Activated CD4-positive, alpha-beta T cell treated with anti-CD3 and anti-CD28 coated beads for 36 hours (primary cell): ENCODE results near the gene TNS1. TPM values are rescaled to one million over a fixed set of nuclear protein-coding genes. Genes with fewer than 3 reads are reported as not detected.

Source experiments
- ATAC-seq: fragments of 200-7000 bp; cut with Tn5 transposase; one replicate; pipeline ENCODE4 v1.10.0; 2021; ENCODE audit warnings: mild to moderate bottlenecking, moderate library complexity
- CTCF ChIA-PET: fragments of 350-600 bp; sonication (Branson Sonifier 250); formaldehyde crosslinking; loops from one replicate; lab custom pipeline; 2021; ENCODE audit warnings: antibody characterized with exemption; lab: Charles Lee
- POLR2A ChIA-PET: fragments of 350-600 bp; sonication (Branson Sonifier 250); formaldehyde crosslinking; loops from one replicate; lab custom pipeline; 2021; ENCODE audit warnings: antibody characterized with exemption, inconsistent platforms; lab: Charles Lee
- DNase-seq: peaks from one replicate; pipeline ENCODE4 v3.0.0-alpha.2; 2020
- H3K27ac Mint-ChIP-seq: one replicate; pipeline ENCODE4 v1.8.0; 2021; ENCODE audit warnings: mixed read lengths
- H3K27me3 Mint-ChIP-seq: one replicate; pipeline ENCODE4 v1.8.0; 2021; ENCODE audit warnings: mixed read lengths
- H3K36me3 Mint-ChIP-seq: one replicate; pipeline ENCODE4 v1.8.0; 2021; ENCODE audit warnings: low read depth, mixed read lengths
- H3K4me1 Mint-ChIP-seq: one replicate; pipeline ENCODE4 v1.8.0; 2021; ENCODE audit warnings: mixed read lengths
- H3K4me3 Mint-ChIP-seq: one replicate; pipeline ENCODE4 v1.8.0; 2021; ENCODE audit warnings: mild to moderate bottlenecking, moderate library complexity, mixed read lengths
- H3K9me3 Mint-ChIP-seq: one replicate; pipeline ENCODE4 v1.8.0; 2021; ENCODE audit warnings: low read depth, mixed read lengths
- intact Hi-C, 2 experiments: fragments of 100-400 bp; cut with DNase I in 1 of 2; cut with micrococcal nuclease in 1 of 2; formaldehyde crosslinking; loops; one replicate each; pipeline versions ENCODE4 v1.14.2 to v1.15.1; 2022 to 2024; cut with DNase I, micrococcal nuclease
- total RNA-seq, 2 experiments: library from RNA; stranded (reverse); gene quantifications; one replicate each; pipeline ENCODE4 v1.2.3, GENCODE V29; 2021

The TNS1 gene
- total RNA-seq, 2 experiments from 2014 or later: 0.64 to 0.88 TPM

- no peak overlapping the region for H3K27ac Mint-ChIP-seq
- H3K9me3 Mint-ChIP-seq: no peaks in the 10 kb centered on the region
- DNase-seq (no peak), ATAC-seq (no peak)
- intact Hi-C loops: no loop called here
- no peaks in the 10 kb centered on the region for H3K36me3 Mint-ChIP-seq
- H3K4me1 Mint-ChIP-seq: no peaks in the 10 kb centered on the region
- no peak overlapping the region for H3K4me3 Mint-ChIP-seq
- ChIA-PET POLR2A (no interaction called here), CTCF (interaction anchor here (0.5 kb wide), 1 partner anchor 30 kb away, joined by 3 read pairs; no protein-coding TSS in a partner anchor)
- no peaks in the 10 kb centered on the region for H3K27me3 Mint-ChIP-seq
Measured at GRCh38 chr2:217918308-217919024, 84.3 kb downstream of the TNS1 start.

GRCh38 chr2:217916504-217917254 is 86.1 kb downstream of the TNS1 start:
- Mint-ChIP-seq H3K36me3 (no peaks in the 10 kb centered on the region), H3K4me1 (no peaks in the 10 kb centered on the region), H3K27ac (no peak overlapping the region), H3K9me3 (no peaks in the 10 kb centered on the region), H3K27me3 (no peaks in the 10 kb centered on the region), H3K4me3 (no peak overlapping the region)
- intact Hi-C loops: no loop called here
- no peak for ATAC-seq
- ChIA-PET POLR2A (no interaction called here), CTCF (interaction anchor here (0.6 to 1.2 kb wide), 3 partner anchors 113 to 642 kb away, joined by 3 to 4 read pairs (median 4); no protein-coding TSS in a partner anchor)
- DNase-seq: no peak

GRCh38 chr2:217915706-217916105 is 87.1 kb downstream of the TNS1 start:
- CTCF ChIA-PET: interaction anchor here (1.2 kb wide), 1 partner anchor 130 kb away, joined by 4 read pairs; no protein-coding TSS in a partner anchor
- Mint-ChIP-seq H3K4me3 (no peak overlapping the region), H3K4me1 (no peaks in the 10 kb centered on the region), H3K27me3 (no peaks in the 10 kb centered on the region), H3K9me3 (no peaks in the 10 kb centered on the region), H3K27ac (no peak overlapping the region), H3K36me3 (no peaks in the 10 kb centered on the region)
- intact Hi-C loops: no loop called here
- POLR2A ChIA-PET: no interaction called here
- DNase-seq (no peak), ATAC-seq (no peak)

GRCh38 chr2:217914878-217915277 is 87.9 kb downstream of the TNS1 start:
- no peaks in the 10 kb centered on the region for H3K27me3 Mint-ChIP-seq
- no peaks in the 10 kb centered on the region for H3K36me3 Mint-ChIP-seq
- CTCF ChIA-PET: interaction anchor here (0.8 kb wide), 1 partner anchor 81 kb away, joined by 3 read pairs; no protein-coding TSS in a partner anchor
- no peaks in the 10 kb centered on the region for H3K4me1 Mint-ChIP-seq
- no peak overlapping the region for H3K27ac Mint-ChIP-seq
- intact Hi-C loops: no loop called here
- ATAC-seq (no peak), DNase-seq (no peak)
- no peak overlapping the region for H3K4me3 Mint-ChIP-seq
- H3K9me3 Mint-ChIP-seq: no peaks in the 10 kb centered on the region
- POLR2A ChIA-PET: no interaction called here

GRCh38 chr2:217914078-217914477 is 88.7 kb downstream of the TNS1 start:
- Mint-ChIP-seq H3K9me3 (no peaks in the 10 kb centered on the region), H3K4me3 (no peak overlapping the region), H3K36me3 (no peaks in the 10 kb centered on the region), H3K27ac (no peak overlapping the region), H3K27me3 (no peaks in the 10 kb centered on the region), H3K4me1 (no peaks in the 10 kb centered on the region)
- DNase-seq: no peak
- POLR2A ChIA-PET: no interaction called here
- CTCF ChIA-PET: interaction anchor here (0.8 kb wide), 1 partner anchor 82 kb away, joined by 3 read pairs; no protein-coding TSS in a partner anchor
- no peak for ATAC-seq
- intact Hi-C loops: no loop called here

DNA sequence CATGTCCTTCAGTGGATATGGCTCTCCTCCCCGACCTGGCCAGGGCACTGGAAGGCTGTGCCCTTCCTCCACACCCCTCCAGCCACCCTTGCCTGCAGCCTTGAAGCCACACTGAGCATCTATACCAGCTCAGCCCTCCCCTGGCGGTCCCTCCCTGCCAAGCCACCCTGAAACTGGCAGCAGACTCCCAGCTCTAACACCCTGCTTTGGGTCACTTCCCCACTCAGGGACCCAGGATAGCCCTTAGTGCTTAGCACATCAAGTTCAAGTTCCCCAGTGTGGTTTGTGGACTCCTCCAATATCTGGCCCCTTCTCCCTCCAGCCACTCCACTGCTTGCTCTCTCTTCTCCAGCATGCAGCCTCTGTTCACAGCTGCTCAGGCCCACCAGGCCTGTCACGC is 89.4 kb downstream of the TNS1 start:
- POLR2A ChIA-PET: no interaction called here
- no peak for DNase-seq
- Mint-ChIP-seq H3K36me3 (no peaks in the 10 kb centered on the region), H3K27me3 (no peaks in the 10 kb centered on the region), H3K4me1 (no peaks in the 10 kb centered on the region), H3K4me3 (no peak overlapping the region), H3K9me3 (no peaks in the 10 kb centered on the region), H3K27ac (no peak overlapping the region)
- intact Hi-C loops: no loop called here
- CTCF ChIA-PET: no interaction called here
- ATAC-seq: no peak

DNA sequence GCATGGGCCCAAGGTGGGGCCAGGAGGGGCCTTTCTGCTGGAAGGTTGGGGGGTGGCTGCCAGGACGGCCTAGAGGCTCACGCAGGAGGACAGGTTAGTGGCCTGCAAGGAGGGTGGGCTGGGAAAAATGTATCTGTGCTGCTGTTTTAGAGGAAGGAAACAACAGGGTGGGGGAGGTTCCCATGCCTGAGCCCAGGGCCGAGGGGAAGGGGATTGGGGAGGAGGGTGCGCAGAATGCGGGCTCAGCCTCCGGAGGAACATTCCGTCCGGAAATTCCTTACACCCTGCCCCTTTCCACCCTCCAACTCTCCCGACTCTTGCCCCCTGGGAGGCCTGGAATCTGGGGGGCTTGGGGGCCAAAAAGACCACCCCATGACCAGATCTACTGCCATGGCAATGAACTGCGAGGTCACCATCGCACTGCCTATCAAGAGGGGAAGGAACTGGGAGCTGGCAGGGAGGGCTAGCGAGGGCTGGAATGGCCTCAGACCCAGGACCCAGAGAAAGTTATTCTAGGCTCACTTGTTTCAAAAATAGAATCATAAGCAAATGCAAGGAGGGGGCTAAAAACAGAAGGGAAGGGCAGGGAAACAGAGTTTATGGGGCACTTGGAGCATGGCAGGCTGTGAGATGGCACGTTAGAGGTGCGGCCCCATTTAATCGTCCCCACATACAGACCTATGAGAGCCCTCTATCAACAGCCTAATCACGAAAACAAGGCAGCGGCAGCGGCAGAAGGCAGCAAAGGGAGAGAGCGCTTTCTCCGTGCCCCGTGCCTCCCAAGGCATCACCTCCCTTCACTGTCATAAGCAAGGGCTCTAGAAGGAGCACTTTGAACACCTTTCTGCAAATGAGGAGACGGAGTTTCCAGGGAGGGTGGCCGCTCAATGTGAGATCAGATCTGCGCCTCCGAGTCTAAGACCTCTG is 90.4 kb downstream of the TNS1 start:
- Mint-ChIP-seq H3K27ac (no peak overlapping the region), H3K4me3 (no peak overlapping the region), H3K27me3 (peaks cover 3% of the 10 kb centered on the region), H3K9me3 (no peaks in the 10 kb centered on the region), H3K36me3 (no peaks in the 10 kb centered on the region), H3K4me1 (no peaks in the 10 kb centered on the region)
- intact Hi-C loops: no loop called here
- CTCF ChIA-PET: no interaction called here
- no peak for ATAC-seq
- DNase-seq: no peak
- POLR2A ChIA-PET: no interaction called here

- DNase-seq (no peak), ATAC-seq (no peak)
- peaks cover 7% of the 10 kb centered on the region for H3K27me3 Mint-ChIP-seq
- ChIA-PET CTCF (interaction anchor here (1.2 to 1.3 kb wide), 2 partner anchors 76 to 155 kb away, joined by 3 to 4 read pairs; no protein-coding TSS in a partner anchor), POLR2A (no interaction called here)
- H3K4me1 Mint-ChIP-seq: no peaks in the 10 kb centered on the region
- intact Hi-C loops: no loop called here
- H3K27ac Mint-ChIP-seq: no peak overlapping the region
- H3K9me3 Mint-ChIP-seq: no peaks in the 10 kb centered on the region
- H3K4me3 Mint-ChIP-seq: no peak overlapping the region
- no peaks in the 10 kb centered on the region for H3K36me3 Mint-ChIP-seq
Measured at GRCh38 chr2:217911283-217912097, 91.3 kb downstream of the TNS1 start.

- DNase-seq: no peak
- Mint-ChIP-seq H3K4me1 (no peaks in the 10 kb centered on the region), H3K4me3 (no peak overlapping the region), H3K27ac (no peak overlapping the region), H3K36me3 (no peaks in the 10 kb centered on the region), H3K27me3 (peaks cover 9% of the 10 kb centered on the region), H3K9me3 (no peaks in the 10 kb centered on the region)
- POLR2A ChIA-PET: no interaction called here
- no peak for ATAC-seq
- CTCF ChIA-PET: interaction anchor here (1.2 to 1.3 kb wide), 2 partner anchors 76 to 154 kb away, joined by 3 to 4 read pairs; no protein-coding TSS in a partner anchor
- intact Hi-C loops: no loop called here
Measured at GRCh38 chr2:217910875-217911212, 92.0 kb downstream of the TNS1 start.

GRCh38 chr2:217909156-217909820 is 93.5 kb downstream of the TNS1 start:
- intact Hi-C loops: no loop called here
- ChIA-PET POLR2A (no interaction called here), CTCF (interaction anchor here (0.7 kb wide), 1 partner anchor 124 kb away, joined by 3 read pairs; no protein-coding TSS in a partner anchor)

More at GRCh38 chr2:217909156-217909820, 93.5 kb downstream of the TNS1 start:
- Mint-ChIP-seq H3K4me3 (no peak overlapping the region), H3K27ac (no peak overlapping the region), H3K36me3 (no peaks in the 10 kb centered on the region), H3K9me3 (no peaks in the 10 kb centered on the region), H3K27me3 (peaks cover 18% of the 10 kb centered on the region), H3K4me1 (no peaks in the 10 kb centered on the region)
- ATAC-seq: no peak
- no peak for DNase-seq
